ENCODE results near the gene MICAL3.

MICAL3 gene

GRCh38 chr22:17824457-17824856, 199.9 kb downstream of the MICAL3 start:
- WGBS (ENCODE audit: extremely low coverage, insufficient coverage, insufficient read length): no CpG with 5 or more reads among the region's 9 CpGs
- DNase-seq: no peak
- H3K27me3 ChIP-seq (ENCODE audit: insufficient read depth, low read length): no peaks in the 10 kb centered on the region
- H3K18ac ChIP-seq (ENCODE audit: low read length): no peak overlapping the region
- no peak overlapping the region for H2BK5ac ChIP-seq (ENCODE audit: low read depth, low read length, poor library complexity)
- no peak overlapping the region for H4K8ac ChIP-seq (ENCODE audit: low read depth, low read length)
- H3K23ac ChIP-seq (ENCODE audit: low read length): no peak overlapping the region
- H4K12ac ChIP-seq (ENCODE audit: low read depth, low read length): no peak overlapping the region
- no peak overlapping the region for H2AK5ac ChIP-seq (ENCODE audit: low read length)
- peaks cover 14 to 15% of the 10 kb centered on the region in 2 experiments for H3K36me3 ChIP-seq (ENCODE audit: control insufficient read depth in 1 of 2, insufficient read depth in 2 of 2, low read length in 2 of 2)
- no peak overlapping the region for H2BK12ac ChIP-seq (ENCODE audit: low read length)
- H3K4me2 ChIP-seq (ENCODE audit: low read length): no peak overlapping the region
- H3K79me2 ChIP-seq (ENCODE audit: control insufficient read depth, insufficient read depth, low read length, poor library complexity): no peaks in the 10 kb centered on the region
- no peaks in the 10 kb centered on the region for H3K79me1 ChIP-seq (ENCODE audit: low read length)
- H3K4me1 ChIP-seq (ENCODE audit: control insufficient read depth in 1 of 2, insufficient read depth in 2 of 2, low read length in 2 of 2): no peaks in the 10 kb centered on the region
- H3K4me3 ChIP-seq (ENCODE audit: low read depth, low read length): no peak overlapping the region
- H2BK120ac ChIP-seq (ENCODE audit: insufficient read depth, low read length, poor library complexity): no peak overlapping the region
- no peak overlapping the region for H3K14ac ChIP-seq (ENCODE audit: low read length)
- no peak overlapping the region for H3K4ac ChIP-seq (ENCODE audit: low read depth, low read length)
- no peak overlapping the region for H3K9ac ChIP-seq (ENCODE audit: low read length)
- H3K27ac ChIP-seq (ENCODE audit: low read depth, low read length): no peak overlapping the region
- H3K9me3 ChIP-seq (ENCODE audit: insufficient read depth, low read depth, low read length): no peaks in the 10 kb centered on the region
- no peak overlapping the region for H2AFZ ChIP-seq (ENCODE audit: insufficient read depth, low read length, poor library complexity)
- H4K91ac ChIP-seq (ENCODE audit: low read depth, low read length): no peak overlapping the region

- Histone ChIP-seq H3K4me3 (ENCODE audit: low read depth, low read length) (no peak overlapping the region), H3K9me3 (ENCODE audit: insufficient read depth, low read depth, low read length) (no peaks in the 10 kb centered on the region), H3K23ac (ENCODE audit: low read length) (no peak overlapping the region), H3K4ac (ENCODE audit: low read depth, low read length) (no peak overlapping the region), H3K4me2 (ENCODE audit: low read length) (no peak overlapping the region), H3K79me2 (ENCODE audit: control insufficient read depth, insufficient read depth, low read length, poor library complexity) (no peaks in the 10 kb centered on the region), H3K27me3 (ENCODE audit: insufficient read depth, low read length) (no peaks in the 10 kb centered on the region), H2BK120ac (ENCODE audit: insufficient read depth, low read length, poor library complexity) (no peak overlapping the region), H3K36me3 (ENCODE audit: control insufficient read depth in 1 of 2, insufficient read depth in 2 of 2, low read length in 2 of 2) (peaks cover 14 to 17% of the 10 kb centered on the region in 2 experiments), H3K9ac (ENCODE audit: low read length) (no peak overlapping the region), H3K4me1 (ENCODE audit: control insufficient read depth in 1 of 2, insufficient read depth in 2 of 2, low read length in 2 of 2) (no peaks in the 10 kb centered on the region), H2AK5ac (ENCODE audit: low read length) (no peak overlapping the region), H2BK5ac (ENCODE audit: low read depth, low read length, poor library complexity) (no peak overlapping the region), H3K14ac (ENCODE audit: low read length) (no peak overlapping the region), H3K18ac (ENCODE audit: low read length) (no peak overlapping the region), H4K12ac (ENCODE audit: low read depth, low read length) (no peak overlapping the region), H2BK12ac (ENCODE audit: low read length) (no peak overlapping the region), H4K8ac (ENCODE audit: low read depth, low read length) (no peak overlapping the region), H4K91ac (ENCODE audit: low read depth, low read length) (no peak overlapping the region), H3K27ac (ENCODE audit: low read depth, low read length) (no peak overlapping the region), H2AFZ (ENCODE audit: insufficient read depth, low read length, poor library complexity) (no peak overlapping the region), H3K79me1 (ENCODE audit: low read length) (no peaks in the 10 kb centered on the region)
- no CpG with 5 or more reads among the region's 15 CpGs for WGBS (ENCODE audit: extremely low coverage, insufficient coverage, insufficient read length)
- DNase-seq: no peak
Measured at GRCh38 chr22:17823964-17824363, 200.4 kb downstream of the MICAL3 start.

GRCh38 chr22:17823226-17823625, 201.1 kb downstream of the MICAL3 start:
- H3K4me1 ChIP-seq (ENCODE audit: control insufficient read depth in 1 of 2, insufficient read depth in 2 of 2, low read length in 2 of 2): no peaks in the 10 kb centered on the region
- no peak overlapping the region for H2AK5ac ChIP-seq (ENCODE audit: low read length)
- H3K79me1 ChIP-seq (ENCODE audit: low read length): no peaks in the 10 kb centered on the region
- no peak overlapping the region for H3K18ac ChIP-seq (ENCODE audit: low read length)
- H3K4me2 ChIP-seq (ENCODE audit: low read length): no peak overlapping the region
- no peak overlapping the region for H2BK5ac ChIP-seq (ENCODE audit: low read depth, low read length, poor library complexity)
- peaks cover 12 to 14% of the 10 kb centered on the region in 2 experiments for H3K36me3 ChIP-seq (ENCODE audit: control insufficient read depth in 1 of 2, insufficient read depth in 2 of 2, low read length in 2 of 2)
- H3K14ac ChIP-seq (ENCODE audit: low read length): no peak overlapping the region
- no peak overlapping the region for H3K23ac ChIP-seq (ENCODE audit: low read length)
- no peak overlapping the region for H3K27ac ChIP-seq (ENCODE audit: low read depth, low read length)
- H3K79me2 ChIP-seq (ENCODE audit: control insufficient read depth, insufficient read depth, low read length, poor library complexity): no peaks in the 10 kb centered on the region
- H2AFZ ChIP-seq (ENCODE audit: insufficient read depth, low read length, poor library complexity): no peak overlapping the region
- no peak overlapping the region for H2BK120ac ChIP-seq (ENCODE audit: insufficient read depth, low read length, poor library complexity)
- no peak overlapping the region for H4K91ac ChIP-seq (ENCODE audit: low read depth, low read length)
- no peak overlapping the region for H2BK12ac ChIP-seq (ENCODE audit: low read length)
- H4K8ac ChIP-seq (ENCODE audit: low read depth, low read length): no peak overlapping the region
- no peaks in the 10 kb centered on the region for H3K9me3 ChIP-seq (ENCODE audit: insufficient read depth, low read depth, low read length)
- DNase-seq: no peak
- no peak overlapping the region for H4K12ac ChIP-seq (ENCODE audit: low read depth, low read length)
- H3K9ac ChIP-seq (ENCODE audit: low read length): no peak overlapping the region
- H3K4me3 ChIP-seq (ENCODE audit: low read depth, low read length): no peak overlapping the region
- no peaks in the 10 kb centered on the region for H3K27me3 ChIP-seq (ENCODE audit: insufficient read depth, low read length)
- H3K4ac ChIP-seq (ENCODE audit: low read depth, low read length): no peak overlapping the region
- WGBS (ENCODE audit: extremely low coverage, insufficient coverage, insufficient read length): no CpG with 5 or more reads among the region's 4 CpGs

- no peak overlapping the region for H4K91ac ChIP-seq (ENCODE audit: low read depth, low read length)
- no peaks in the 10 kb centered on the region for H3K79me2 ChIP-seq (ENCODE audit: control insufficient read depth, insufficient read depth, low read length, poor library complexity)
- no peak overlapping the region for H3K4me2 ChIP-seq (ENCODE audit: low read length)
- no peaks in the 10 kb centered on the region for H3K4me1 ChIP-seq (ENCODE audit: control insufficient read depth in 1 of 2, insufficient read depth in 2 of 2, low read length in 2 of 2)
- H2BK120ac ChIP-seq (ENCODE audit: insufficient read depth, low read length, poor library complexity): no peak overlapping the region
- H3K23ac ChIP-seq (ENCODE audit: low read length): no peak overlapping the region
- no peak overlapping the region for H3K14ac ChIP-seq (ENCODE audit: low read length)
- no peak overlapping the region for H3K4ac ChIP-seq (ENCODE audit: low read depth, low read length)
- H2BK12ac ChIP-seq (ENCODE audit: low read length): no peak overlapping the region
- H4K8ac ChIP-seq (ENCODE audit: low read depth, low read length): no peak overlapping the region
- no peak overlapping the region for H3K9ac ChIP-seq (ENCODE audit: low read length)
- no peaks in the 10 kb centered on the region for H3K9me3 ChIP-seq (ENCODE audit: insufficient read depth, low read depth, low read length)
- no peaks in the 10 kb centered on the region for H3K79me1 ChIP-seq (ENCODE audit: low read length)
- no peak overlapping the region for H2AFZ ChIP-seq (ENCODE audit: insufficient read depth, low read length, poor library complexity)
- H4K12ac ChIP-seq (ENCODE audit: low read depth, low read length): no peak overlapping the region
- H3K27me3 ChIP-seq (ENCODE audit: insufficient read depth, low read length): no peaks in the 10 kb centered on the region
- DNase-seq: no peak
- no peak overlapping the region for H2AK5ac ChIP-seq (ENCODE audit: low read length)
- no CpG with 5 or more reads among the region's 13 CpGs for WGBS (ENCODE audit: extremely low coverage, insufficient coverage, insufficient read length)
- H3K36me3 ChIP-seq (ENCODE audit: control insufficient read depth in 1 of 2, insufficient read depth in 2 of 2, low read length in 2 of 2): peaks cover 10 to 12% of the 10 kb centered on the region in 2 experiments
- no peak overlapping the region for H3K18ac ChIP-seq (ENCODE audit: low read length)
- H3K4me3 ChIP-seq (ENCODE audit: low read depth, low read length): peak overlapping the region; percentile 16
- no peak overlapping the region for H2BK5ac ChIP-seq (ENCODE audit: low read depth, low read length, poor library complexity)
- no peak overlapping the region for H3K27ac ChIP-seq (ENCODE audit: low read depth, low read length)
Measured at GRCh38 chr22:17822087-17822486, 202.3 kb downstream of the MICAL3 start.
